ENCODE results near the gene C3orf52. TPM values are rescaled to one million over a fixed set of nuclear protein-coding genes. Genes with fewer than 3 reads are reported as not detected.
A peak's percentile ranks its signal among the peaks of the same experiment; 100 is the strongest.

The C3orf52 gene
- total and polyA plus RNA-seq, 2 experiments from 2014 or later: 10.4 to 18.8 TPM

DNA sequence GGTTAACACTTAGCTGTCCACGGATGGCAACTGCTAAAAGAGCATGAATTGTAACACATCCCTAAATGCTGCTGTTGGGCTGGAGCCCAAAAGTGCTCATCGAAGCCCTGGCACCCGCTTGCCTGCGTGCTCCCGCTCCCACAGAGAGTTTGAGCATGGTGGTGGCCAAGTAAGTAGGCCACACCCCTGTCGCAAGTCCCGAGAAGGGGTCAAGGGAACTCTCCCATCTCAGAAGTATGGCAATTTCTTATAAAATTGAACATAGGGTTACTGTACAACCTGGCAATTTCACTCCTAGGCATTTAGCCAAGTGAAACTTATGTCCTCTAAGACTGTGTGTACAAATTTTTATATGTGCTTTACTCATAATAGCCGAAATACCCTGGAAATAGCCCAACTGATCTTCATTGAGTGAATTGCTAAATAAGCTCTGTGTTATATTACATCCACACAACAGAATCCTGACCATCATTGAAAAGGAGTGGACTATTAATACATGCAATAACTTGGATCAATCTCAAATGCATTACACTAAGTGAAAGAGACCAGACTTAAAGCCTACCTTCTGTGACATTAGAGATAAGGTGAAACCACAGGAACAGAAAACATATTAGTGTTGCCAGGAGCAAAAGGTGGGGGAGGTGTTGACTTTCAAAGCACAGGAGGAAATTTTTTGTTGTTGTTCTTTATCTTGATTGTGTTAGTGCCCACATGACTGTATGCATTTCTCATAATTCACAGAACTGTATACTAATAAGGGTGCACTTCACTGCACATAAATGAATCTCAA, 48.3 kb downstream of the C3orf52 start:
- Histone ChIP-seq H3K9me3 (ENCODE audit: low read depth) (no peaks in the 10 kb centered on the region), H3K4me3 (no peak overlapping the region), H3K36me3 (no peaks in the 10 kb centered on the region), H3K27ac (no peak overlapping the region), H3K4me1 (ENCODE audit: low read depth) (peaks cover 25% of the 10 kb centered on the region), H3K27me3 (no peaks in the 10 kb centered on the region)
- DNase-seq (ENCODE audit: low read depth in 1 of 2, low spot score in 1 of 2): peak in 1 of 2 donors; percentile 30
- TF ChIP-seq, protein P1, sequence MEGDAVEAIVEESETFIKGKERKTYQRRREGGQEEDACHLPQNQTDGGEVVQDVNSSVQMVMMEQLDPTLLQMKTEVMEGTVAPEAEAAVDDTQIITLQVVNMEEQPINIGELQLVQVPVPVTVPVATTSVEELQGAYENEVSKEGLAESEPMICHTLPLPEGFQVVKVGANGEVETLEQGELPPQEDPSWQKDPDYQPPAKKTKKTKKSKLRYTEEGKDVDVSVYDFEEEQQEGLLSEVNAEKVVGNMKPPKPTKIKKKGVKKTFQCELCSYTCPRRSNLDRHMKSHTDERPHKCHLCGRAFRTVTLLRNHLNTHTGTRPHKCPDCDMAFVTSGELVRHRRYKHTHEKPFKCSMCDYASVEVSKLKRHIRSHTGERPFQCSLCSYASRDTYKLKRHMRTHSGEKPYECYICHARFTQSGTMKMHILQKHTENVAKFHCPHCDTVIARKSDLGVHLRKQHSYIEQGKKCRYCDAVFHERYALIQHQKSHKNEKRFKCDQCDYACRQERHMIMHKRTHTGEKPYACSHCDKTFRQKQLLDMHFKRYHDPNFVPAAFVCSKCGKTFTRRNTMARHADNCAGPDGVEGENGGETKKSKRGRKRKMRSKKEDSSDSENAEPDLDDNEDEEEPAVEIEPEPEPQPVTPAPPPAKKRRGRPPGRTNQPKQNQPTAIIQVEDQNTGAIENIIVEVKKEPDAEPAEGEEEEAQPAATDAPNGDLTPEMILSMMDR (IDR thresholded peaks at IDR 0.05; ENCODE audit: low read depth, low read length): no peak

DNA sequence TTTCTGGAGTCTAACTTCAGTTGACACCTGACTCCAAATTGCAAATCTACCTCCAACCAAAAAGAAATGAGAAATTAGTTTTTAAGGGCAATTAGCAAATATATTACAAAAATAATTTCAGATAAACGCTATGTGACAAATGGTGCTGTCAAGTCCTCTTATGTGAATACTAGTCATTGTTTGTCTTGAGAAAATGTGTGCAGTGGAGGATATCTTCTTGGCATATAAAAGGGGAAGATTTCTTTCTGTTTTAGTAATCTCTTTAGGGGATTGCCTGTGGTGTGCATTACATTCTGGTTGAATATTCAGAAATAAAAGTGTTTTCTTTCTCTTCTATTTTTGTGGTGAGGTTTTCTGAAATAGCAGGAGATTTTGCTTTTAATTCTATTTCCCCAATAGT, 49.9 kb downstream of the C3orf52 start:
- Histone ChIP-seq H3K27ac (no peak overlapping the region), H3K4me1 (ENCODE audit: low read depth) (peaks cover 14% of the 10 kb centered on the region), H3K36me3 (no peaks in the 10 kb centered on the region), H3K4me3 (no peak overlapping the region), H3K9me3 (ENCODE audit: low read depth) (no peaks in the 10 kb centered on the region), H3K27me3 (no peaks in the 10 kb centered on the region)
- no peak for DNase-seq (ENCODE audit: low read depth in 1 of 2, low spot score in 1 of 2)
- TF ChIP-seq, protein P1 (IDR thresholded peaks at IDR 0.05; ENCODE audit: low read depth, low read length): no peak

DNA sequence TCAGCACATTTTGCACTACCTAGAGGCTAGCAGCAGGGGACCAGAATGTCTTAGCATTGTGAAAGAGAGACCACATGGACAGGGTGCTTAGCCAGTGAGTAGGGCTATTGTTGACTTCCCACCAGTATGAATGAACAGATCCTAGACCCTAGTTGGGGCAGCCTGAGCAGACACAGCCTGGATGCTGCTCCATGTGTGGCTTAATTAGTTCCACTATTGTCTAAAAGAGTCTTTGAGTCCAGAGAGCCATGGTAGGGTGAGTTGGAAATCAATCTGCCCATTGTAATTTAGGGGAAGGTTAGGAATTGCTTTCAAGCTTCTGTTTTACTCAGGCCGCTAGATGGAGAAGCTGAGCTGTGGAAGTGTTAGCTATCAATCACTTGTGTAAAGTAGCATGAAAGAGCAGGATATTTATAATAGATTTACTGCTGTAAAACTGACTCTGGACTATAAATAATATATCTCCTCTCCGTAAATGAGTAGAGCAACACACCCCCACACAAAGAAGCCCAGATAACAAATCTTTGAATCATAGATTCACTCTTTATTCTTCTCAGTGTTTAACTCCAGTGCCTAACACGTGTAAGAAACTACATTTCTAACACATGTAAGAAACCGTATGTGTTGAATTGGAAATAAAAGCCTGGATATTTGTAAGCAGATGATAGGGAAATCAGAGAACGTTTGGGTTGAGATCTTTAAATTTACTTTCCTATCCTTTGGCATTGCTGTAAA, 50.9 kb downstream of the C3orf52 start:
- TF ChIP-seq, protein P1 (IDR thresholded peaks at IDR 0.05; ENCODE audit: low read depth, low read length): peak; percentile 65
- peak; percentile 62 to 64 for DNase-seq (ENCODE audit: low read depth in 1 of 2, low spot score in 1 of 2)
- no peaks in the 10 kb centered on the region for H3K9me3 ChIP-seq (ENCODE audit: low read depth)
- peaks cover 14% of the 10 kb centered on the region for H3K4me1 ChIP-seq (ENCODE audit: low read depth)
- H3K4me3 ChIP-seq: no peak overlapping the region
- no peak overlapping the region for H3K27ac ChIP-seq
- H3K27me3 ChIP-seq: no peaks in the 10 kb centered on the region
- H3K36me3 ChIP-seq: no peaks in the 10 kb centered on the region

DNA sequence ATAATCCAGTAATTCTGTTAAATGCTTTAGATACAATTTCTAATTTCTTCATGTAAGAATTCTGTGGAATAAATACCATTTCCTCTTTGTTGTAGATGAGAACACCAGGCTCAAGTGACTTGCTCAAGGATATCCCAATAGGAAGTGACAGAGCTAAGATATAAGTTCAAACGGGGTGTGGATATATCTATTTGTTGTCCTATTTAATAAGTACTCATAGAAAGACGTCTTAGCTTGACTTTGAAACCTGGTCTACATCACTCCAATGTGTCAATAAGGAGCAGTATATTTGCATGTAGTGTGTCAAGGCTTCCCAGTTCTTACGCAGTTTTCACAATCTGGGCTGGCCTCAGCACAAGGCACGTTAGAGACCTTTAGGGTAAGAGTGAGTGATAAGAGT, 51.6 kb downstream of the C3orf52 start:
- Histone ChIP-seq H3K4me1 (ENCODE audit: low read depth) (peaks cover 14% of the 10 kb centered on the region), H3K27me3 (no peaks in the 10 kb centered on the region), H3K9me3 (ENCODE audit: low read depth) (no peaks in the 10 kb centered on the region), H3K4me3 (no peak overlapping the region), H3K36me3 (no peaks in the 10 kb centered on the region), H3K27ac (peak overlapping the region; percentile 1)
- no peak for DNase-seq (ENCODE audit: low read depth in 1 of 2, low spot score in 1 of 2)
- TF ChIP-seq, protein P1 (IDR thresholded peaks at IDR 0.05; ENCODE audit: low read depth, low read length): no peak

DNA sequence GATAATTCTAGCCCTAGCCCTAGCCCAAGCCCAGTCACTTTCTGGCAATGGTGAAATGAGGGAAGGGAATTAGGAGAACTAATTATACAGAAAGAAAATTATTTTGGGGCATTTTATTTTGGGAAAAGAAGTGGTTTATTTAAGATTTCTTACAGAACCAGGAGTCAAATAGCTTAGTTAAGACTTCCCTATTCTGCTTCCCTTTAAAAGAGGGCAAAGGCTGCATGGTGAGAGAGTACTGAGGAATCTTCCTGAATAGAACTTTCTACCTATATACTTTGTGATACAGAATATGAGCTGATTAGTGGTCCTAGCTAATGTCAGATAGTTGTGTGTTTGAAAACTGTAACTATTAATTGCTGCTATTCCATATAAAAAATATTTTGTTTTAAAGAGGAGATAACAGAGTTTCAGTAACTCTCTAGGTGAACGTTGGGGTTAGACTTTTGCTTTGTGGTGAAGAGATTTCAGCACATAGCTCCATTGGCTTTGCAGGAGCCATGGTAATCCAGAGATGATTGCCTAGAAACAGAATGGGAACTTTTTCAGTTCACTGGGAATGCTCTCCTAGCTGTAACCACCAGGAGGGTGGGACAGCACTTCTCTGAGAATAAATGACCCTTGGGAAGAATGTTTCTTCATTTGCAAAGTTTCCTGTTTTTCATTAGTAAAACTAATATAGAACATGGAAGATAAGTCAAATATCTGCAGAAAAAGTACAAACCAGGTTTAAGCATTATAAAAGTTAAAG, 52.2 kb downstream of the C3orf52 start:
- TF ChIP-seq, protein P1 (IDR thresholded peaks at IDR 0.05; ENCODE audit: low read depth, low read length): no peak
- peaks cover 14% of the 10 kb centered on the region for H3K4me1 ChIP-seq (ENCODE audit: low read depth)
- no peaks in the 10 kb centered on the region for H3K27me3 ChIP-seq
- peak overlapping the region; percentile 1 for H3K27ac ChIP-seq
- no peaks in the 10 kb centered on the region for H3K36me3 ChIP-seq
- H3K4me3 ChIP-seq: no peak overlapping the region
- DNase-seq (ENCODE audit: low read depth in 1 of 2, low spot score in 1 of 2): no peak
- no peaks in the 10 kb centered on the region for H3K9me3 ChIP-seq (ENCODE audit: low read depth)
